Activated B cell treated with CpG ODN at 0.5 μM for 24 hours (primary cell): ENCODE measurements around the gene NAV3. TPM values are rescaled to one million over a fixed set of nuclear protein-coding genes. Genes with fewer than 3 reads are reported as not detected.
A peak's percentile ranks its signal among the peaks of the same experiment; 100 is the strongest.

Source experiments
- ATAC-seq: fragments of 200-7000 bp; cut with Tn5 transposase; one replicate; pipeline ENCODE4 v1.10.0; 2021; ENCODE audit warnings: low read depth, mild to moderate bottlenecking, moderate library complexity
- CTCF ChIA-PET: fragments of 350-600 bp; sonication (Branson Sonifier 250); formaldehyde crosslinking; loops from one replicate; lab custom pipeline; 2021; ENCODE audit warnings: antibody characterized with exemption; lab: Charles Lee
- POLR2A ChIA-PET: fragments of 350-600 bp; sonication (Branson Sonifier 250); formaldehyde crosslinking; loops from one replicate; lab custom pipeline; 2021; ENCODE audit warnings: antibody characterized with exemption; lab: Charles Lee
- DNase-seq: peaks from one replicate; pipeline ENCODE4 v3.0.0; 2022
- H3K27ac Mint-ChIP-seq: one replicate; pipeline ENCODE4 v1.8.0; 2020; ENCODE audit warnings: mixed read lengths
- H3K27me3 Mint-ChIP-seq: one replicate; pipeline ENCODE4 v1.8.0; 2021; ENCODE audit warnings: mixed read lengths
- H3K36me3 Mint-ChIP-seq: one replicate; pipeline ENCODE4 v1.8.0; 2021; ENCODE audit warnings: low read depth, mixed read lengths
- H3K4me1 Mint-ChIP-seq: one replicate; pipeline ENCODE4 v1.8.0; 2021; ENCODE audit warnings: mixed read lengths
- H3K4me3 Mint-ChIP-seq: one replicate; pipeline ENCODE4 v1.8.0; 2020; ENCODE audit warnings: mild to moderate bottlenecking, mixed read lengths
- H3K9me3 Mint-ChIP-seq: one replicate; pipeline ENCODE4 v1.8.0; 2020; ENCODE audit warnings: mixed read lengths
- CTCF ChIP-seq: fragments of 200-600 bp; IDR thresholded peaks from one replicate; pipeline ENCODE4 v1.8.0; 2022; ENCODE audit warnings: antibody characterized with exemption, mild to moderate bottlenecking
- intact Hi-C: fragments of 100-400 bp; cut with micrococcal nuclease; formaldehyde crosslinking; loops from one replicate; pipeline ENCODE4 v1.15.1; 2024
- total RNA-seq: library from RNA; stranded (reverse); gene quantifications from 2 replicates; pipeline ENCODE4 v1.2.3, GENCODE V29; 2022

NAV3 gene
- total RNA-seq, 1 donor from 2014 or later = not detected

- no peaks in the 10 kb centered on the region for H3K27me3 Mint-ChIP-seq
- H3K9me3 Mint-ChIP-seq = no peaks in the 10 kb centered on the region
- ATAC-seq = no peak
- ChIA-PET POLR2A (no interaction called here), CTCF (no interaction called here)
- no peak overlapping the region for H3K4me3 Mint-ChIP-seq
- no peak for DNase-seq
- H3K36me3 Mint-ChIP-seq = no peaks in the 10 kb centered on the region
- no peak for TF ChIP-seq CTCF
- H3K27ac Mint-ChIP-seq = no peak overlapping the region
- H3K4me1 Mint-ChIP-seq = no peaks in the 10 kb centered on the region
- intact Hi-C loops = no loop called here
These were observed 380.2 kb downstream of the NAV3 start for GRCh38 chr12:78210894-78211302.

DNA sequence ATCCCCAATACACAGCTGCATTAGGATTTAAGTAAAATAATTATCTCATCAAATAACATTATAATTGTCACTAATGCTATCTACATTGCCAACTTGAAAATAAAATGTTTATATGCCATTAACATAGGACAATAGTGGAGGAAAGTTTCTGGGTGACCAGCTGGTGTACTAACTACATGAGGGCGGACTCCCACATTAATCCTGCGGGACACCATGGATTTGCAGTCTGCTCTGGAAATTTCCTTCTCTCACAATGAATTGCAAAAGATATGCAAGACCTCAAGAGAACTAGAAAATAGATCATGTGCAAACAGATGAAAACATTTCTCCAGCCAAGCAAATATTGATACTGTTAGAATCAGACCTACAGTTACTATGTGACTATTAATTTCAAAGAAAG lies 390.1 kb downstream of the NAV3 start:
- CTCF ChIA-PET = no interaction called here

DNA sequence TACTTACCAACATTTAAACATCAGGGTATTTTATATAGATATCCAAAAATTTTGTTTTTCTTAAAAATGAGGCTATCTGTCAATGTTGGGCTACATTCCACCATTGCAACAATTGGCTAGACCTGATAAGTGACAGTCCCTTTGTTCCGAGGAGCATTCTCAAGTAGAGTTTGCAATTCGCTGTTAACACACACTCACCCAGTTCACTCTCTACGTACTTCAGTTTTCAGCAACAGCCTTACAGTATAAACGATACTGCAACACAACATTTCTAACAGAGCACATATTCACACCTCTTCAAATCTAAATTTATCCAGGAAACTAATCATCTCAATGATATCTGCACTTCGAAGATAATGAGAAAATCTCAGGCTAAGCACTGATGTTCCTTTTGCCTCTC lies 393.5 kb downstream of the NAV3 start:
- H3K27me3 Mint-ChIP-seq = no peaks in the 10 kb centered on the region
- no peak overlapping the region for H3K27ac Mint-ChIP-seq
- no peaks in the 10 kb centered on the region for H3K4me1 Mint-ChIP-seq
- no peak overlapping the region for H3K4me3 Mint-ChIP-seq
- ChIA-PET CTCF (no interaction called here), POLR2A (no interaction called here)
- TF ChIP-seq CTCF = no peak
- intact Hi-C loops = no loop called here
- no peaks in the 10 kb centered on the region for H3K36me3 Mint-ChIP-seq
- DNase-seq (no peak), ATAC-seq (no peak)
- no peaks in the 10 kb centered on the region for H3K9me3 Mint-ChIP-seq

More for the DNA sequence above, 390.1 kb downstream of the NAV3 start:
- no peak for TF ChIP-seq CTCF
- H3K4me3 Mint-ChIP-seq = no peak overlapping the region
- DNase-seq (no peak), ATAC-seq (no peak)
- no peaks in the 10 kb centered on the region for H3K4me1 Mint-ChIP-seq
- no peak overlapping the region for H3K27ac Mint-ChIP-seq
- intact Hi-C loops = no loop called here
- H3K9me3 Mint-ChIP-seq = no peaks in the 10 kb centered on the region
- POLR2A ChIA-PET = no interaction called here
- no peaks in the 10 kb centered on the region for H3K36me3 Mint-ChIP-seq
- H3K27me3 Mint-ChIP-seq = no peaks in the 10 kb centered on the region

DNA sequence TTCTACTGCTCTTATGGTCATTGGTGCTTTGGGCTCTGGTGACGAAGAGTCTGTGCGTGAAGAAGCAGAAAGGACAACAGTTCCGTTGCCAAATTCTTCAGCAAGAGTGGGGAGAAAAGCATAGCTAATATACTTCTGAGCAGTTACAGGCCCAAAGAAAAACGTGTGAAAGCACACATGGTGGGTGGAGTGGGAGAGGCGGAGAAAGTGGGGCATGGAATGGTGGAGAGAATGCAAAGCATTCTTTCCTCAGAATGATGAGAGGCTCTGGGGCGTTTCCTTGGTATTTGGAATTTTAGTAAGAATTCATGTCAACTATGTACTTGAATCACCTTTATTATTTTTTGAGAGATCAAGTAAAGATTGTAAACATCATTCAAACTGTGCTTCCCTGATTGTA lies 396.1 kb downstream of the NAV3 start:
- H3K9me3 Mint-ChIP-seq = no peaks in the 10 kb centered on the region
- ChIA-PET POLR2A (no interaction called here), CTCF (no interaction called here)
- intact Hi-C loops = no loop called here
- no peak overlapping the region for H3K27ac Mint-ChIP-seq
- no peaks in the 10 kb centered on the region for H3K27me3 Mint-ChIP-seq
- TF ChIP-seq CTCF = no peak
- DNase-seq = no peak
- H3K4me1 Mint-ChIP-seq = no peaks in the 10 kb centered on the region
- no peak for ATAC-seq
- H3K36me3 Mint-ChIP-seq = no peaks in the 10 kb centered on the region
- H3K4me3 Mint-ChIP-seq = no peak overlapping the region

DNA sequence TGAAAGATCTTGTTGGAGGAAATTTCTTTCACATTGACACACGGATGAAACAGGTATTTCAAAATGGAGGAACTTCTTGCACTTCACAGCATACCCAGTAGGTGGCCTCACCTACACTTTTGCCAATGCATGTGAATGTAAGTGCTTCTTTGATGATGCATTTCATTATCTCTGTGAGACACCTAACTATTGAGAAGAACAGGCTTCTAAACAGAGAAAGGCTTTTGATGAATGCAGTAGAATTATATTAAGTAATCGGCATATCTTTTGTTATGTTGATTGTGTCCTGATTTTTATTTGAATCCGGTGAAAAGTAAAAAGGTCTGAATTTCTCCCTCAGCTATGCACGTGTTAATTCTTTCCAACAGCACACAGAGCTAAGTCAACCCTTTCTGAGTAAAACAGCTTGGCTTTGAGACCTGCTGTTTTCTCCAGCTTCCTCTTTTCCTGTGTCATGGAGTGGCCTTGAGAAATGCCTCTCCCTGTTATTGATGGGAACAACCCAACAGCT lies 399.0 kb downstream of the NAV3 start:
- intact Hi-C loops = loop anchor here (1.0 to 2.0 kb wide), 2 partner anchors 777 to 1115 kb away; no protein-coding TSS in a partner anchor
- no peak overlapping the region for H3K4me3 Mint-ChIP-seq
- TF ChIP-seq CTCF = no peak
- ChIA-PET CTCF (no interaction called here), POLR2A (no interaction called here)
- H3K4me1 Mint-ChIP-seq = no peaks in the 10 kb centered on the region
- H3K9me3 Mint-ChIP-seq = no peaks in the 10 kb centered on the region
- no peaks in the 10 kb centered on the region for H3K36me3 Mint-ChIP-seq
- no peak for DNase-seq
- H3K27ac Mint-ChIP-seq = no peak overlapping the region
- ATAC-seq = peak; percentile 45
- H3K27me3 Mint-ChIP-seq = no peaks in the 10 kb centered on the region
